AG04449 (cell line): ENCODE results near the gene HS6ST3.

ENCODE experiments used
- CTCF ChIA-PET: fragments of 350-600 bp; formaldehyde crosslinking; extraction: SDS; loops from one replicate; lab custom pipeline; 2021; ENCODE audit warnings: antibody characterized with exemption; lab: Yijun Ruan, JAX
- POLR2A ChIA-PET: fragments of 400-600, 350-600 bp; formaldehyde crosslinking; extraction: SDS; loops from one replicate; lab custom pipeline; 2020; ENCODE audit warnings: antibody characterized with exemption, inconsistent platforms; lab: Yijun Ruan, JAX
- DNase-seq: peaks from one replicate; pipeline ENCODE4 v3.0.0-alpha.2; 2010; ENCODE audit warnings: low read depth, low spot score
- H3K4me3 ChIP-seq: 2 replicates; pipeline ENCODE4 v1.5.1; 2011; ENCODE audit warnings: low read depth, mild to moderate bottlenecking, control low read depth, low read length
- TF ChIP-seq, protein P1 (sequence below): IDR thresholded peaks from one replicate; pipeline ENCODE4 v1.5.1; 2011; ENCODE audit warnings: mild to moderate bottlenecking, moderate library complexity, low read length, control low read depth, inconsistent platforms; ENCODE audit not compliant: insufficient read depth; ENCODE audit errors: missing control alignments

Gene HS6ST3

DNA sequence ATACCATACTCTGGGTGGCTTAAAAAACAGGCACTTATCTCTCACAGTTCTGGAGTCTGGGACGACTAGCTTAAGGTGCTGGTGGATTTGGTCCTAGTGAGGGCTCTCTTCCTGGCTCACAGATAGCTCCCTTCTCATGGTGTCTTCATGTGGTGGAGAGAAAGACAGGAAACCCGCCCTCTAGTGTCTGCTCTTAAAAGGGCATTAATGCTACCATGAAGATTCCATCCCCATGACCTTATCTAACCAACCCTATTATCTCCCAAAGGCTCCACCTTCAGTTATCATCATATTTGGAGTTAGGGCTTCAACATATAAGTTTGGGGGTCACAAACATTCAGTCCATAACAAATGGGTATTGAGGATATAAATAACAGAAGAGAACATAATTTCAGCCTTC, 139.4 kb downstream of the HS6ST3 start:
- ChIA-PET CTCF (interaction anchor here (1.0 kb wide), 1 partner anchor 210 kb away, joined by 3 read pairs; no protein-coding TSS in a partner anchor), POLR2A (no interaction called here)
- DNase-seq = no peak

DNA sequence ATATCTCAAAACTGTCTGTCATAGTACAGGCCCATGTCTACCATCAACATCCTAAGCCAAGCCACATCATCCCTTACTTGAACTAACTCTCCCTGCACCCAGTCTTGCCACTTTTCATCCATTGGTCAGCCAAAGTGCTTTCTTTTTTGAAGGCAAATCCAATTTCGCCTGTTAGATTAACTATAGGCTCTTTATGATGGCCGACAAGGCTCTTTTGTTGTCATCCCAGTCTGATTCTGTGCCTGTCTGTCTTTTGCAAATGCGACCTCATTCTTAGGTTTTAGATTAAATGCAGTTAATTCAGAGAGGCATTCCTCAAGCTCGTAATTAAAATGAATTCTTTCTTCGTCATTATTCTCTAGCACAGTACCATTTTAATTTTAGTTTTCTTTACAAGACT, 148.3 kb downstream of the HS6ST3 start:
- no peak overlapping the region for H3K4me3 ChIP-seq
- POLR2A ChIA-PET = no interaction called here

More for the DNA sequence above, 139.4 kb downstream of the HS6ST3 start:
- TF ChIP-seq, protein P1, sequence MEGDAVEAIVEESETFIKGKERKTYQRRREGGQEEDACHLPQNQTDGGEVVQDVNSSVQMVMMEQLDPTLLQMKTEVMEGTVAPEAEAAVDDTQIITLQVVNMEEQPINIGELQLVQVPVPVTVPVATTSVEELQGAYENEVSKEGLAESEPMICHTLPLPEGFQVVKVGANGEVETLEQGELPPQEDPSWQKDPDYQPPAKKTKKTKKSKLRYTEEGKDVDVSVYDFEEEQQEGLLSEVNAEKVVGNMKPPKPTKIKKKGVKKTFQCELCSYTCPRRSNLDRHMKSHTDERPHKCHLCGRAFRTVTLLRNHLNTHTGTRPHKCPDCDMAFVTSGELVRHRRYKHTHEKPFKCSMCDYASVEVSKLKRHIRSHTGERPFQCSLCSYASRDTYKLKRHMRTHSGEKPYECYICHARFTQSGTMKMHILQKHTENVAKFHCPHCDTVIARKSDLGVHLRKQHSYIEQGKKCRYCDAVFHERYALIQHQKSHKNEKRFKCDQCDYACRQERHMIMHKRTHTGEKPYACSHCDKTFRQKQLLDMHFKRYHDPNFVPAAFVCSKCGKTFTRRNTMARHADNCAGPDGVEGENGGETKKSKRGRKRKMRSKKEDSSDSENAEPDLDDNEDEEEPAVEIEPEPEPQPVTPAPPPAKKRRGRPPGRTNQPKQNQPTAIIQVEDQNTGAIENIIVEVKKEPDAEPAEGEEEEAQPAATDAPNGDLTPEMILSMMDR = peak; percentile 11
- no peak overlapping the region for H3K4me3 ChIP-seq

DNA sequence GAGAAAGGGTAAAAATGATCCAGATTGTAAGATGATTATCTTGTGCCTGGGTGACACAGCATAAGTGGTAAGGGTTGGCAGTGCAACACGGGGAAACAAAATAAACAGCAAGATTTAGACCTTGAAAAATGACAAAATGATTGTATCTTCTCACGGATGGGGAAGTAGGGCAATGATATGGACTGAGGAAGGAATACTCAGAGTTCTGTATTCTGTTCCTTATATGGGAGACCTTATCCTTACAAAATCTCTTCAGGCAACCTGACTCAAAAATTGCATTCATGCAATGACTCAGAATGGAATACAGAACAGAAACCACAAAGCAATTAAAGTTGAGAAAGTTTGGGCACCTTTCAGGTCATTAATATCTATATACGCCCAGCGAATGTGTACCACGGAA, 149.0 kb downstream of the HS6ST3 start:
- CTCF ChIA-PET = no interaction called here
- H3K4me3 ChIP-seq = no peak overlapping the region
- POLR2A ChIA-PET = no interaction called here
- no peak for DNase-seq
- TF ChIP-seq, protein P1 = no peak

More for the DNA sequence above, 148.3 kb downstream of the HS6ST3 start:
- TF ChIP-seq, protein P1 = no peak
- CTCF ChIA-PET = no interaction called here
- DNase-seq = no peak

DNA sequence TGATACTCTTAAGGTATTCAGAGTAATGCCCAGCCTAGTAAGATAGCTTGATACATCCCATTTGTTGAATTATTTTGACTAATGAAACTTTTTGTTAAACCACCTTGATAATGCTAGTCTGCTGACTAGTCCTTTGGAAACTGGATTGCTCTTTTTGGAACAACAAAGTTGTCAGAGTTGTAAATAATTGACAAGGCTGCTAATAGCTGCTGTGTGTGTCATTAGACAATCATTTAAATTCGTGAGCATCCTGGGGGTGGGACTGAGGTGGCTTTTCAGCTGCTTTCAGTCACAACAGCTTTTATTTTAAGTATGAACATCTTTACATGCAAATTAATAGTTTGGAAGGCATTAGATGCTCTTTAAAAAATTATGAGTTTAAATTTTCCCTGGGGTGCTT, 153.5 kb downstream of the HS6ST3 start:
- ChIA-PET POLR2A (no interaction called here), CTCF (no interaction called here)
- no peak for DNase-seq
- TF ChIP-seq, protein P1 = no peak
- no peak overlapping the region for H3K4me3 ChIP-seq

DNA sequence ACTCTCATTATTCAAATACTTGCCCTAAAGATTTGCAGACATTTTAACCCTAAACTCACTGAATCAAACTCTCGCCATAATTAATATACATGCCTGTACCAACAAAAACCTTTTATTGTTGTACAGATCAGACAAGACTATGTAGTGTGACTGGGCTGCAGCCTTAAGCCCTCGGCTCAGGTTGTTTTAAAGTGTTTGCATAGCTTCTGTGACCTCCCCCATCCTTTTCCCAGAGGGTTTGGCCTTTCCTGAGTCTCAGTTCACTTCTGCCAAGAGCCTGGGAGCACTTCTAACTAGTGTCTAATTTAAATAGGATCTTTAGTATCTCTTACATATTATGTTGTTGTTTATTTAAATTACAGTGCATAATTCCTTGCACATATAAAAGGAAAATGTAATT, 158.2 kb downstream of the HS6ST3 start:
- CTCF ChIA-PET = no interaction called here
- TF ChIP-seq, protein P1 = no peak

DNA sequence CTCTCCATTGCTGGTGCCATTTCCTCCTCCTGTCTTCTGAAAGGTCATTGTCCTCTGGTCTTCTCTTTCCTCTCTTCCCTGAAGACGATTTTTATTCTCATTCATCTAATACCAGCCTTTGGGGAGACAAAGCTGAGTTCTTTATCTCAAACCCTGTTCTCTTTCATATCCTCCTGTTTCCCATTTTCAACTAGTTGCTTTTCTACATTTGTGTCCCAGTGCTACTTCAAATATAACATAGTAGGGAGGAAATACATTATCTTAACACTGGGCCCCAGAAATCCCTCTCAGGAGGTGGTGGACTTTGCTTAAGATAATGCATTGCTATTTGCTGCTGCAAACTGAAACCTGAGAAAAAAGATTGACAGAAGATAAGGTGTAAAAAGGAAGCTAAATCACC, 159.1 kb downstream of the HS6ST3 start:
- POLR2A ChIA-PET = no interaction called here
- DNase-seq = no peak
- TF ChIP-seq, protein P1 = no peak
- H3K4me3 ChIP-seq = no peak overlapping the region
- CTCF ChIA-PET = no interaction called here

More for the DNA sequence above, 158.2 kb downstream of the HS6ST3 start:
- H3K4me3 ChIP-seq = no peak overlapping the region
- no peak for DNase-seq
- POLR2A ChIA-PET = no interaction called here
